HG03342 (cell line): ENCODE data around the gene HIVEP1.
A peak's percentile ranks its signal among the peaks of the same experiment; 100 is the strongest.

ENCODE experiments used
- ATAC-seq: cut with Tn5 transposase; IDR thresholded peaks from one replicate; pipeline ENCODE4 v1.9.1; 2021; ENCODE audit warnings: mild to moderate bottlenecking, moderate library complexity; ENCODE audit not compliant: unreplicated experiment

The HIVEP1 gene

GRCh38 chr6:12012038-12012557 is at the start of gene HIVEP1:
HIVEP1 (plus strand) TSS chr6:12012312; CDS start chr6:12015629, 3,317 bp downstream.
- peak; percentile 0 for ATAC-seq

GRCh38 chr6:11963756-11964500 is 48.2 kb upstream of the HIVEP1 start:
- ATAC-seq = no peak

- no peak for ATAC-seq
Observed at GRCh38 chr6:11964729-11965335, 47.3 kb upstream of the HIVEP1 start.

GRCh38 chr6:11965499-11965898 is 46.6 kb upstream of the HIVEP1 start:
- no peak for ATAC-seq

GRCh38 chr6:11968241-11968806 is 43.8 kb upstream of the HIVEP1 start:
- peak; percentile 88 for ATAC-seq

- no peak for ATAC-seq
Observed at GRCh38 chr6:11969092-11969491, 43.0 kb upstream of the HIVEP1 start.

- ATAC-seq = no peak
Observed at GRCh38 chr6:11970114-11970513, 42.0 kb upstream of the HIVEP1 start.

- no peak for ATAC-seq
Observed at GRCh38 chr6:11971154-11971553, 41.0 kb upstream of the HIVEP1 start.

GRCh38 chr6:11972270-11972669 is 39.8 kb upstream of the HIVEP1 start:
- no peak for ATAC-seq

GRCh38 chr6:11972806-11973205 is 39.3 kb upstream of the HIVEP1 start:
- ATAC-seq = no peak

GRCh38 chr6:11973238-11973637 is 38.9 kb upstream of the HIVEP1 start:
- no peak for ATAC-seq

GRCh38 chr6:11974089-11974488 is 38.0 kb upstream of the HIVEP1 start:
- no peak for ATAC-seq

GRCh38 chr6:11975353-11975977 is 36.6 kb upstream of the HIVEP1 start:
- peak; percentile 90 for ATAC-seq

GRCh38 chr6:11976489-11976888 is 35.6 kb upstream of the HIVEP1 start:
- no peak for ATAC-seq

GRCh38 chr6:11977193-11977592 is 34.9 kb upstream of the HIVEP1 start:
- no peak for ATAC-seq

GRCh38 chr6:11977738-11978137 is 34.4 kb upstream of the HIVEP1 start:
- ATAC-seq = no peak

- no peak for ATAC-seq
Observed at GRCh38 chr6:11978169-11978987, 33.7 kb upstream of the HIVEP1 start.

GRCh38 chr6:11979866-11980265 is 32.2 kb upstream of the HIVEP1 start:
- ATAC-seq = no peak

GRCh38 chr6:11983306-11983705 is 28.8 kb upstream of the HIVEP1 start:
- no peak for ATAC-seq

GRCh38 chr6:11987386-11987785 is 24.7 kb upstream of the HIVEP1 start:
- ATAC-seq = no peak

GRCh38 chr6:11989386-11989785 is 22.7 kb upstream of the HIVEP1 start:
- no peak for ATAC-seq
